ENCODE measurements around the gene TMC1.

- no peak for TF ChIP-seq NR3C1 (IDR thresholded peaks at IDR 0.05)
- TF ChIP-seq MAX (IDR thresholded peaks at IDR 0.05): no peak
- TF ChIP-seq MYC (IDR thresholded peaks at IDR 0.05; ENCODE audit: borderline replicate concordance, low read length): no peak
- no peak for TF ChIP-seq E2F6 (IDR thresholded peaks at IDR 0.05; ENCODE audit: borderline replicate concordance, low read depth)
- TF ChIP-seq NFE2L2 (conservative IDR thresholded peaks at IDR 0.05; ENCODE audit: low read length): no peak
- TF ChIP-seq JUN (IDR thresholded peaks at IDR 0.05): no peak
- TF ChIP-seq POLR2A (IDR thresholded peaks at IDR 0.05; ENCODE audit: low read length): no peak
- TF ChIP-seq RAD21 (conservative IDR thresholded peaks at IDR 0.05 in 1 of 2, IDR thresholded peaks at IDR 0.05 in 1 of 2): no peak
- TF ChIP-seq EHF (CRISPR knock-in tag; IDR thresholded peaks at IDR 0.05): no peak
- no peak for TF ChIP-seq CBX8 (IDR thresholded peaks at IDR 0.05)
Measured at GRCh38 chr9:72509635-72510034, 11.8 kb upstream of the TMC1 start.

Data from A549 (cell line).